HG03175 (cell line): ENCODE results near the gene CTAG1B.
"Not testable (repeated sequence)": the region's sequence is repeated elsewhere in the genome, so short reads cannot be mapped to it uniquely, and the experiment has no call there.

Experiments
- ATAC-seq: cut with Tn5 transposase; IDR thresholded peaks from one replicate; pipeline ENCODE4 v1.9.1; 2021; ENCODE audit warnings: mild to moderate bottlenecking, moderate library complexity; ENCODE audit not compliant: unreplicated experiment

The CTAG1B gene

GRCh38 chrX:154590415-154590814 is 28.7 kb downstream of the CTAG1B start:
- ATAC-seq = not testable (repeated sequence)

DNA sequence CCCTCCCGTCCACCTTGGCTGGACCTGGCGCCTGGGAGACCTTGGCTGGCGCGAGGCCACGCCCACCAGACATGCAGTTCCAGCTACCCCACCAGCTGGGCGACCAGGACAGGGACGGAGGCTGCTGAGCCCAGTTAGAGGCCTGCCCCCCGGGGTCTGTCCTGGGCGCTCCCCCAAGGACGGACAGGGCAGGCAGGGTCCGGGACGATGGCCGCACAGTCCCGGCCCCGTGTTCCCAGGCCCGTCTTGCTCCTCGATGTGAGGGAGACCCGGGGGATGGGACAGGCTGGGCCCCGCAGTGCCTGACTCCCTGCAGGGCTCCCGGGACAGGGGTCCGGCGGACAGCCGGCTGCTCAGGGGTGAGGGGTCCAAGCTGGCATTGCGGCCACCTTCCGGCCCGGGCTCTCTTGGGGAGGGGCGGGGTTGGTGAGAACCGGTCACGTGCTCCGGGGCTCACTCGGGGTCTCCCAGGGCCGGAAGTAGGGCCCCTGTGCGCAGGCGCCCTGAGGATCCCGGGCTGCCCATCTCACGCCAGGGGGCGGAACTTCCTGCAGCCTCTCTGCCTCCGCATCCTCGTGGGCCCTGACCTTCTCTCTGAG is 34.4 kb downstream of the CTAG1B start, which contains the start of gene CTAG1A:
TSS of gene CTAG1A (plus strand) at position 549 of the 599 bp plus-strand sequence. CDS start 74 bp downstream, outside the sequence.
- not testable (repeated sequence) for ATAC-seq

DNA sequence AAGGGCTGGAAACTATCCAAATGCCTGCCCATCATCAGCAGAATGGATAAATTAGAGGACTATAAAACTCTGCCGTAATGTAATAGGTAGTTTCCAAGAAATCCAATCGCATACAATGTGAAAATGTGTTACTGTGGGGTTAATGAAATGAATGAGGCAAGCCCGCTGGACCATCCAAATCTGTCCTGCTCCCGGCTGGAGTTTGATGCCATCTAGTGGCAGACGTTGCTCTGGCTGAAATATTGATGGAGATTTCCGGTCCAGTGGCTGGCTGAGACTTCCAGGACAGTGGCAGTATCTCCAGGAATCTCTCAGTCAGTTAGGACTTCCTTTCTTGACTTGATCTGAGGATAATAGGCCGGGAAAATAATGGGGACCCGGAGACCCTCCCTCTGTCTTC is 36.1 kb downstream of the CTAG1B start:
- ATAC-seq = not testable (repeated sequence)

DNA sequence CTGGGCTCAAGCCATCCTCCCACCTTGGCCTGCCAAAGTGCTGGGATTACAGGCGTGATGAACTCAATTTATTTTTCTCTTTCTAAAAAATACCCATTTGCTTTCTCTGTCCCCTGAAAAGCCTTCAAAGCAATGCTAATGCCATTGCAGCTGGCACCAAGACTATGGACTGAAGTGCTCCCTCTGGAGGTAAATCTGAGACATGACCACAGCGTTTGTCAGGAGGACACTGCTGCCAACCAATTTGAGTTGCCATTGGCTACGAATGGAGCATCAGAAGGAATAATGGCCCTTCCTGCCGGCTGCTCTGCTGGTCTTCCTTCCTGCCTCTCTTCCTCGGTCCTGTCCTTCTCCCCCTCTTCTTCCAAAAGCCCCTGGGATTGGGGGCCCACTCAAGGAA is 44.0 kb downstream of the CTAG1B start:
- not testable (repeated sequence) for ATAC-seq

DNA sequence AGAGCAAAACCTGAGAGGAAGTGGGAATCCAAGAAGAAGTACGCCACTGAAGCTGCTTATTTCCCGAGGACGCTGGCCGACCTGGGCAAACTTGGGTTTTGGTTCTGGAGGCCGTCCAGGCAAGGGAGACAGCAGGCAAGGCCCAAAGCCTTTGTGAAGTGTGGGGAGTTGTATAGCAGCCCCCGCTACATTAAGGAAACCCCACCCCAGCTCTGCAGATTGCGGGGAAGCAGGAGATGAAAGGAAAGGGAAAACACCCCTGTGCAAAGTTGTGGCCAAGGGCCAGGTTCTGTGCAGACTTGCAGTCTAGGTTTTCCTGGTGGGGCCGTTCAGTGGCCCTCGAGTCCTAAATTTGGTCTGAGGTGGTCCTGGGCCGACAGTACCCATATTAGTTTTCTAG is 46.0 kb downstream of the CTAG1B start:
- ATAC-seq = not testable (repeated sequence)

- ATAC-seq = not testable (repeated sequence)
These were observed 48.7 kb downstream of the CTAG1B start for GRCh38 chrX:154570361-154570760.
